Measurements from ENCODE around the gene HNRNPF. TPM values are rescaled to one million over a fixed set of nuclear protein-coding genes. Genes with fewer than 3 reads are reported as not detected.
"Not testable (repeated sequence)": the region's sequence is repeated elsewhere in the genome, so short reads cannot be mapped to it uniquely, and the experiment has no call there.

The HNRNPF gene
- total RNA-seq, 1 experiment from 2014 or later, result 333 TPM

DNA sequence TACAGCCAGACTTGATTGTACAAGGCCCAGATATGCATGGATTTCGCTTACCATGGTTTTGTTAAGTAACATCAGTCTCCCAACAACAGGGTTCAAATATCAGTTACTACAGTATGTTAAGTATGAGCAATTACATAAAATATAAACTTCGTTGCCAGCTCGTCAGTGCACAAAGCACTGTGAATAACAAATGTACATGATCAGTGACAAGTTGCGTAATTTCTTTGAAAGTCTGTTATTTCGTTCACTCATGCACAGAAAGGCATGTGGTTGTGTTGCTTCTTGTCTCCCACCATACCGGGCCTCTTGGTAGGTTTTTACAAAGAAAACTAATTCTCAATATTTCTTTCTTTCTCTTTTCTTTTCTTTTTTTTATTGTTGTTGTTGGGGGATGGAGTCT is 15.4 kb upstream of the HNRNPF start:
- ChIA-PET CTCF (no interaction called here), POLR2A (no interaction called here), RAD21 (ENCODE audit: low non-redundant PET in 1 of 2, low total read pairs in 2 of 2, uncharacterized antibody in 2 of 2, unreplicated experiment in 2 of 2) (no interaction called here)
- TF ChIP-seq TCF7L2 (IDR thresholded peaks at IDR 0.05; ENCODE audit: borderline replicate concordance, extremely low read depth, insufficient read depth, insufficient read length) (no peak), POLR2A (IDR thresholded peaks at IDR 0.05; ENCODE audit: borderline replicate concordance, extremely low read depth, insufficient read depth, insufficient read length) (no peak), JUND (IDR thresholded peaks at IDR 0.05) (no peak), ELF1 (IDR thresholded peaks at IDR 0.05; ENCODE audit: borderline replicate concordance, low read depth) (no peak), YY1 (IDR thresholded peaks at IDR 0.05; ENCODE audit: extremely low read depth, insufficient replicate concordance, low read depth, low read length) (no peak), EZH2 (IDR thresholded peaks at IDR 0.05) (no peak), SRF (IDR thresholded peaks at IDR 0.05; ENCODE audit: low read depth) (no peak)
- DNase-seq (ENCODE audit: low read depth, low spot score) (no peak), ATAC-seq (no peak)
- H3K27ac ChIP-seq (ENCODE audit: low read depth, low read length), result no peak overlapping the region
- no peaks in the 10 kb centered on the region for H3K27me3 ChIP-seq (ENCODE audit: insufficient read depth, low read length)
- H3K9me3 ChIP-seq (ENCODE audit: control insufficient read depth in 1 of 2, insufficient read depth in 1 of 2, low read depth in 1 of 2, low read length in 2 of 2), result no peaks in the 10 kb centered on the region
- H3K4me1 ChIP-seq (ENCODE audit: control insufficient read depth in 1 of 2, insufficient read depth in 2 of 2, low read length in 2 of 2), result peaks cover 10 to 25% of the 10 kb centered on the region in 2 experiments
- no peak overlapping the region for H3K4me3 ChIP-seq (replicated peaks in 1 of 2; ENCODE audit: low read depth in 1 of 2, low read length in 2 of 2)
- no peak overlapping the region for H3K9ac ChIP-seq (ENCODE audit: low read length)
- no peak overlapping the region for H3K4me2 ChIP-seq (ENCODE audit: low read length)
- H2AFZ ChIP-seq (ENCODE audit: low read depth, low read length, poor library complexity, severe bottlenecking), result no peak overlapping the region
- no peaks in the 10 kb centered on the region for H3K9me2 ChIP-seq (ENCODE audit: insufficient read depth)
- H3K79me2 ChIP-seq (ENCODE audit: insufficient read depth, low read length), result no peaks in the 10 kb centered on the region
- H3K36me3 ChIP-seq (ENCODE audit: control insufficient read depth in 1 of 2, insufficient read depth in 2 of 2, low read length in 2 of 2), result no peaks in the 10 kb centered on the region
- H4K20me1 ChIP-seq (ENCODE audit: insufficient read depth), result no peaks in the 10 kb centered on the region
- no TSS peak for BruUV-seq (replicated peaks)
- intact Hi-C loops (cut with micrococcal nuclease), result no loop called here

DNA sequence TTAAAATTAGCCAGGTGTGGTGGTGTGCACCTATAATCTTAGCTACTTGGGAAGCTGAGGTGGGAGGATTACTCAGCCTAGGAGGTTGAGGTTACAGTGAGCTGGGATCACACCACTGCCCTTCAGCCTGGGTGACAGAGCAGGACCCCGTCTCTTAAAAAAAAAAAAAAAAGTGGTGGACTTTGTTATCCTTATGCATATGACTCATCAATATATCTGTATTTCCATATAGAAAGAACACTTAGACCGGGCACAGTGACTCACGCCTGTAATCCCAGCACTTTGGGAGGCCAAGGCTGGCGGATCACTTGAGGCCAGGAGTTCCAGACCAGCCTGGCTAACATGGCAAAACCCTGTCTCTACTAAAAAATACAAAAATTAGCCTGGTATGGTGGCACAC is 13.0 kb upstream of the HNRNPF start:
- H3K4me3 ChIP-seq (replicated peaks in 1 of 2; ENCODE audit: low read depth in 1 of 2, low read length in 2 of 2); RAD21 ChIA-PET (ENCODE audit: low non-redundant PET in 1 of 2, low total read pairs in 2 of 2, uncharacterized antibody in 2 of 2, unreplicated experiment in 2 of 2); ATAC-seq; BruUV-seq (replicated peaks); H3K9me3 ChIP-seq (ENCODE audit: control insufficient read depth in 1 of 2, insufficient read depth in 1 of 2, low read depth in 1 of 2, low read length in 2 of 2); intact Hi-C loops (cut with micrococcal nuclease); H3K79me2 ChIP-seq (ENCODE audit: insufficient read depth, low read length); H3K9ac ChIP-seq (ENCODE audit: low read length); H3K36me3 ChIP-seq (ENCODE audit: control insufficient read depth in 1 of 2, insufficient read depth in 2 of 2, low read length in 2 of 2); DNase-seq (ENCODE audit: low read depth, low spot score); H2AFZ ChIP-seq (ENCODE audit: low read depth, low read length, poor library complexity, severe bottlenecking); CTCF ChIA-PET; H3K27me3 ChIP-seq (ENCODE audit: insufficient read depth, low read length); H4K20me1 ChIP-seq (ENCODE audit: insufficient read depth); H3K9me2 ChIP-seq (ENCODE audit: insufficient read depth): not testable (repeated sequence)
- Histone ChIP-seq H3K4me1 (ENCODE audit: control insufficient read depth in 1 of 2, insufficient read depth in 2 of 2, low read length in 2 of 2) (peaks cover 30 to 44% of the 10 kb centered on the region in 2 experiments), H3K4me2 (ENCODE audit: low read length) (peak overlapping the region; percentile 76; the same call in 1 of the 2 replicates), H3K27ac (ENCODE audit: low read depth, low read length) (peak overlapping the region; percentile 90; the same call in 1 of the 2 replicates)
- POLR2A ChIA-PET, result interaction anchor here (1.0 kb wide), 1 partner anchor 15 kb away, joined by 3 read pairs; the partner anchor contains the start of gene ZNF487
